ENCODE data around the gene EHMT2. TPM values are rescaled to one million over a fixed set of nuclear protein-coding genes. Genes with fewer than 3 reads are reported as not detected.

The EHMT2 gene
- total and polyA plus RNA-seq, 2 of the 13 experiments (the other 11 are each of a cell fraction or from before 2014, with no cell fraction given) = 55.2 to 69.2 TPM

GRCh38 chr6:31927242-31927862 lies 29.9 kb upstream of the EHMT2 start, which contains the start of gene C2 (continued):
- TF ChIP-seq ARID4A (CRISPR knock-in tag; IDR thresholded peaks at IDR 0.05; ENCODE audit: borderline replicate concordance) (peak; percentile 83), GTF3A (CRISPR knock-in tag; conservative IDR thresholded peaks at IDR 0.05) (no peak), ZBTB26 (CRISPR knock-in tag; IDR thresholded peaks at IDR 0.05; ENCODE audit: borderline replicate concordance) (peak; percentile 92; the same call in 1 of the 2 replicates), ZNF460 (CRISPR knock-in tag; IDR thresholded peaks at IDR 0.05; ENCODE audit: borderline replicate concordance) (no peak), ZNF124 (CRISPR knock-in tag; IDR thresholded peaks at IDR 0.05) (peak; percentile 87; the same call in 1 of the 2 replicates), PBX3 (CRISPR knock-in tag; IDR thresholded peaks at IDR 0.05; ENCODE audit: borderline replicate concordance) (no peak), SPEN (CRISPR knock-in tag; IDR thresholded peaks at IDR 0.05; ENCODE audit: low read depth) (peak; percentile 71; the same call in 1 of the 2 replicates), HOMEZ (CRISPR knock-in tag; IDR thresholded peaks at IDR 0.05; ENCODE audit: low read depth) (peak; percentile 69; the same call in 1 of the 2 replicates), ATF4 (CRISPR knock-in tag; IDR thresholded peaks at IDR 0.05) (peak in 1 of 2 experiments; percentile 86; a peak in 2 of 4 replicates), ZNF281 (CRISPR knock-in tag; IDR thresholded peaks at IDR 0.05; ENCODE audit: borderline replicate concordance) (peak; percentile 91), SALL2 (CRISPR knock-in tag; IDR thresholded peaks at IDR 0.05) (no peak; the same call in 1 of the 2 replicates), ZNF816 (CRISPR knock-in tag; IDR thresholded peaks at IDR 0.05; ENCODE audit: borderline replicate concordance) (no peak), ZNF329 (CRISPR knock-in tag; IDR thresholded peaks at IDR 0.05; ENCODE audit: low read depth) (no peak), ZNF672 (CRISPR knock-in tag; IDR thresholded peaks at IDR 0.05) (no peak)

Measured in HepG2 (cell line).